ENCODE results near the gene TOP3A. TPM values are rescaled to one million over a fixed set of nuclear protein-coding genes. Genes with fewer than 3 reads are reported as not detected.

Gene TOP3A
- total and polyA plus RNA-seq, 2 of the 4 experiments (the other 2 are of a cell fraction), result 13.4 to 21.3 TPM

DNA sequence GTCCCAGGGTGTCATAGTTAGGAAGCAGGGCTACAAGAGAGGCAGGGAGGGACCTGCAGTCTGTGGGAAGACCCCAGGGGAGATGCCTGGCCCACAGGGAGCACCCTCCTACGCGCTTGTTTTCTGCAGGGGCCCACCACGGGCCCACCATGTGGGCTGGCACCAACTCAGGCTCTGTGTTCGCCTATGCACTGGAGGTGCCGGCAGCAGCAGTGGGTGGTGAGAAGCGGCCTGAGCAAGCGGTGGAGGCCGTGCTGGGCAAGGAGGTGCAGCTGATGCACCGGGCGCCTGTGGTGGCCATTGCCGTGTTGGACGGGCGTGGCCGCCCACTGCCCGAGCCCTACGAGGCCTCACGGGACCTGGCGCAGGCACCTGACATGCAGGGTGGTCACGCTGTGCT is 74.3 kb downstream of the TOP3A start:
- Histone ChIP-seq H3K27me3 (ENCODE audit: control insufficient read depth, insufficient read depth, low read length) (no peaks in the 10 kb centered on the region), H3K9ac (ENCODE audit: low read depth, low read length) (no peak overlapping the region), H3K36me3 (ENCODE audit: control insufficient read depth, insufficient read depth, low read length) (peaks cover 70% of the 10 kb centered on the region), H3K27ac (ENCODE audit: insufficient read depth, low read length) (no peak overlapping the region), H4K91ac (ENCODE audit: insufficient read depth, low read depth, low read length) (no peak overlapping the region), H3K4me1 (ENCODE audit: control insufficient read depth, insufficient read depth, low read length) (peaks cover 3% of the 10 kb centered on the region), H3K9me3 (ENCODE audit: control insufficient read depth, insufficient read depth, low read length) (no peaks in the 10 kb centered on the region), H3K79me1 (ENCODE audit: low read depth in 1 of 2, low read length in 2 of 2) (peaks cover 3 to 8% of the 10 kb centered on the region in 2 experiments; a peak in 2 of 4 replicates), H3K23ac (ENCODE audit: low read depth, low read length) (no peak overlapping the region), H2BK20ac (ENCODE audit: low read depth, low read length) (no peak overlapping the region), H4K8ac (ENCODE audit: low read depth in 2 of 2, low read length in 2 of 2) (no peak overlapping the region), H3K4me2 (ENCODE audit: low read depth, low read length) (no peak overlapping the region), H4K5ac (ENCODE audit: low read depth, low read length) (no peak overlapping the region), H2BK15ac (ENCODE audit: low read depth, low read length) (no peak overlapping the region), H3K18ac (ENCODE audit: low read depth, low read length) (no peak overlapping the region), H4K20me1 (ENCODE audit: insufficient read depth, low read length) (peaks cover 7% of the 10 kb centered on the region), H2AK9ac (replicated peaks; ENCODE audit: low read depth, low read length, poor library complexity) (no peak overlapping the region), H3K4me3 (ENCODE audit: insufficient read depth, low read depth, low read length) (no peak overlapping the region), H3K4ac (ENCODE audit: low read depth, low read length) (no peak overlapping the region), H2BK5ac (ENCODE audit: low read depth, low read length, poor library complexity, severe bottlenecking) (no peak overlapping the region), H2BK120ac (ENCODE audit: low read depth, low read length) (no peak overlapping the region), H3K14ac (replicated peaks; ENCODE audit: low read depth, low read length) (no peak overlapping the region), H3K56ac (ENCODE audit: extremely low read depth, insufficient read depth, low read length) (no peak overlapping the region), H3K9me1 (ENCODE audit: insufficient read depth, low read length) (peaks cover 3% of the 10 kb centered on the region; the same call in 1 of the 2 replicates), H2AFZ (replicated peaks; ENCODE audit: low read length, poor library complexity) (no peak overlapping the region), H2AK5ac (ENCODE audit: low read depth, low read length) (no peak overlapping the region)
- no peak for TF ChIP-seq MXI1 (IDR thresholded peaks at IDR 0.05; ENCODE audit: borderline replicate concordance, low read depth, low read length)
- no peak for TF ChIP-seq CHD1 (IDR thresholded peaks at IDR 0.05; ENCODE audit: low read depth, low read length)
- TF ChIP-seq USF2 (IDR thresholded peaks at IDR 0.05; ENCODE audit: low read depth, low read length), result no peak
- TF ChIP-seq, protein P1, sequence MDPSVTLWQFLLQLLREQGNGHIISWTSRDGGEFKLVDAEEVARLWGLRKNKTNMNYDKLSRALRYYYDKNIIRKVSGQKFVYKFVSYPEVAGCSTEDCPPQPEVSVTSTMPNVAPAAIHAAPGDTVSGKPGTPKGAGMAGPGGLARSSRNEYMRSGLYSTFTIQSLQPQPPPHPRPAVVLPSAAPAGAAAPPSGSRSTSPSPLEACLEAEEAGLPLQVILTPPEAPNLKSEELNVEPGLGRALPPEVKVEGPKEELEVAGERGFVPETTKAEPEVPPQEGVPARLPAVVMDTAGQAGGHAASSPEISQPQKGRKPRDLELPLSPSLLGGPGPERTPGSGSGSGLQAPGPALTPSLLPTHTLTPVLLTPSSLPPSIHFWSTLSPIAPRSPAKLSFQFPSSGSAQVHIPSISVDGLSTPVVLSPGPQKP (IDR thresholded peaks at IDR 0.05; ENCODE audit: borderline replicate concordance, low read depth, low read length), result no peak
- TF ChIP-seq BHLHE40 (IDR thresholded peaks at IDR 0.05; ENCODE audit: low read depth, low read length), result no peak
- TF ChIP-seq MAZ (IDR thresholded peaks at IDR 0.05; ENCODE audit: borderline replicate concordance, low read depth, low read length), result no peak
- no peak for TF ChIP-seq SMC3 (IDR thresholded peaks at IDR 0.05; ENCODE audit: low read depth, low read length)
- TF ChIP-seq CEBPB (IDR thresholded peaks at IDR 0.05; ENCODE audit: low read depth, low read length), result no peak
- no peak for TF ChIP-seq MAFK (IDR thresholded peaks at IDR 0.05; ENCODE audit: low read depth, low read length)
- TF ChIP-seq, protein P2, sequence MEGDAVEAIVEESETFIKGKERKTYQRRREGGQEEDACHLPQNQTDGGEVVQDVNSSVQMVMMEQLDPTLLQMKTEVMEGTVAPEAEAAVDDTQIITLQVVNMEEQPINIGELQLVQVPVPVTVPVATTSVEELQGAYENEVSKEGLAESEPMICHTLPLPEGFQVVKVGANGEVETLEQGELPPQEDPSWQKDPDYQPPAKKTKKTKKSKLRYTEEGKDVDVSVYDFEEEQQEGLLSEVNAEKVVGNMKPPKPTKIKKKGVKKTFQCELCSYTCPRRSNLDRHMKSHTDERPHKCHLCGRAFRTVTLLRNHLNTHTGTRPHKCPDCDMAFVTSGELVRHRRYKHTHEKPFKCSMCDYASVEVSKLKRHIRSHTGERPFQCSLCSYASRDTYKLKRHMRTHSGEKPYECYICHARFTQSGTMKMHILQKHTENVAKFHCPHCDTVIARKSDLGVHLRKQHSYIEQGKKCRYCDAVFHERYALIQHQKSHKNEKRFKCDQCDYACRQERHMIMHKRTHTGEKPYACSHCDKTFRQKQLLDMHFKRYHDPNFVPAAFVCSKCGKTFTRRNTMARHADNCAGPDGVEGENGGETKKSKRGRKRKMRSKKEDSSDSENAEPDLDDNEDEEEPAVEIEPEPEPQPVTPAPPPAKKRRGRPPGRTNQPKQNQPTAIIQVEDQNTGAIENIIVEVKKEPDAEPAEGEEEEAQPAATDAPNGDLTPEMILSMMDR (conservative IDR thresholded peaks at IDR 0.05; ENCODE audit: low read depth, low read length), result no peak
- no peak for TF ChIP-seq RCOR1 (IDR thresholded peaks at IDR 0.05; ENCODE audit: insufficient replicate concordance, low read length)
- no peak for TF ChIP-seq RFX5 (IDR thresholded peaks at IDR 0.05; ENCODE audit: low read depth, low read length)
- no peak for TF ChIP-seq FOS (IDR thresholded peaks at IDR 0.05; ENCODE audit: low read depth, low read length)
- no peak for TF ChIP-seq RAD21 (IDR thresholded peaks at IDR 0.05; ENCODE audit: low read length)
- TF ChIP-seq POLR2A (IDR thresholded peaks at IDR 0.05; ENCODE audit: low read depth, low read length), result no peak
- TF ChIP-seq NFE2L2 (IDR thresholded peaks at IDR 0.05; ENCODE audit: low read depth, low read length), result no peak
- ChIA-PET POLR2A (ENCODE audit: unreplicated experiment) (no interaction called here), CTCF (no interaction called here)
- DNase-seq, result no peak
- in situ Hi-C loops (cut with MboI; ENCODE audit: low sequenced_read_pairs), result no loop called here
- intact Hi-C loops (cut with micrococcal nuclease), result no loop called here
- dilution Hi-C loops (cut with HindIII; ENCODE audit: low sequenced_read_pairs, unreplicated experiment), result no loop called here
- no TSS peak for BruUV-seq (replicated peaks)
- no peak for ATAC-seq (ENCODE audit: low read depth)
- 97% methylated on average over 13 of the region's 19 CpGs; no CpG with 5 or more reads in 1 of the 2 experiments for WGBS, 2 experiments (ENCODE audit: extremely low coverage in 2 of 2, insufficient read length in 1 of 2)

All from IMR-90 (cell line).